Liver (tissue), 9 donors: Measurements from ENCODE around the gene THBS2. TPM values are rescaled to one million over a fixed set of nuclear protein-coding genes. Genes with fewer than 3 reads are reported as not detected.

Source experiments
- DNase-seq: peaks from one replicate; pipeline ENCODE4 v3.0.0-alpha.2; 2017; ENCODE audit warnings: low spot score
- H3K27ac ChIP-seq, 2 donors: one replicate each; pipeline ENCODE4 v1.7.0; 2013; ENCODE audit warnings: inconsistent platforms in 2 of 2, low read length in 2 of 2, control low read depth in 1 of 2, low read depth in 1 of 2, mild to moderate bottlenecking in 1 of 2
- H3K27me3 ChIP-seq, 4 donors: one replicate each; pipeline versions ENCODE4 v1.6.1 to v1.7.0; 2013; ENCODE audit warnings: low read length in 3 of 4, inconsistent platforms in 1 of 4, mild to moderate bottlenecking in 1 of 4, moderate library complexity in 1 of 4; ENCODE audit not compliant: control insufficient read depth in 4 of 4, insufficient read depth in 4 of 4
- H3K36me3 ChIP-seq, 4 donors: one replicate each; pipeline versions ENCODE4 v1.6.1 to v1.7.0; 2013; ENCODE audit warnings: low read length in 3 of 4, mild to moderate bottlenecking in 3 of 4, low read depth in 1 of 4, moderate library complexity in 1 of 4; ENCODE audit not compliant: control insufficient read depth in 4 of 4, insufficient read depth in 3 of 4
- H3K4me1 ChIP-seq, 4 donors: one replicate each; pipeline versions ENCODE4 v1.6.1 to v1.7.0; 2013; ENCODE audit warnings: low read length in 3 of 4, mild to moderate bottlenecking in 3 of 4, moderate library complexity in 1 of 4; ENCODE audit not compliant: control insufficient read depth in 4 of 4, insufficient read depth in 4 of 4
- H3K4me3 ChIP-seq, 3 donors: one replicate each; pipeline versions ENCODE4 v1.6.1 to v1.7.0; 2013; ENCODE audit warnings: low read length in 3 of 3, control low read depth in 1 of 3, low read depth in 1 of 3, mild to moderate bottlenecking in 1 of 3
- H3K9ac ChIP-seq, 2 donors: one replicate each; pipeline ENCODE4 v1.7.0; 2013; ENCODE audit warnings: low read length in 2 of 2, mild to moderate bottlenecking in 2 of 2, moderate library complexity in 2 of 2, control low read depth in 1 of 2, low read depth in 1 of 2
- H3K9me3 ChIP-seq, 4 donors: one replicate each; pipeline versions ENCODE4 v1.6.1 to v1.7.0; 2013; ENCODE audit warnings: low read length in 3 of 4; ENCODE audit not compliant: control insufficient read depth in 4 of 4
- ATF3 ChIP-seq: IDR thresholded peaks from 2 replicates; pipeline ENCODE4 v1.6.1; 2016; ENCODE audit warnings: antibody characterized with exemption
- CTCF ChIP-seq: fragments of 150-350 bp; IDR thresholded peaks from 2 replicates; pipeline ENCODE4 v1.5.1; 2017; ENCODE audit warnings: improper control_type of control experiment, low read depth, low read length; ENCODE audit not compliant: missing input control
- EGR1 ChIP-seq, 2 donors: IDR thresholded peaks; 2 replicates each; pipeline ENCODE4 v1.6.1; 2016 to 2018; ENCODE audit warnings: antibody characterized with exemption in 2 of 2, low read depth in 2 of 2
- FOXA1 ChIP-seq: IDR thresholded peaks from 2 replicates; pipeline ENCODE4 v1.6.1; 2016; ENCODE audit warnings: antibody characterized with exemption
- FOXA2 ChIP-seq: IDR thresholded peaks from 2 replicates; pipeline ENCODE4 v1.6.1; 2016; ENCODE audit warnings: antibody characterized with exemption
- GABPA ChIP-seq, 2 donors: IDR thresholded peaks in 1 of 2; conservative IDR thresholded peaks in 1 of 2; 2 replicates each; pipeline ENCODE4 v1.6.1; 2016; ENCODE audit warnings: antibody characterized with exemption in 2 of 2, mild to moderate bottlenecking in 1 of 2, moderate library complexity in 1 of 2
- HNF4A ChIP-seq, 2 donors: conservative IDR thresholded peaks; 2 replicates each; pipeline ENCODE4 v1.6.1; 2016; ENCODE audit warnings: antibody characterized with exemption in 2 of 2, mild to moderate bottlenecking in 2 of 2
- HNF4G ChIP-seq: IDR thresholded peaks from 2 replicates; pipeline ENCODE4 v1.6.1; 2016; ENCODE audit warnings: antibody characterized with exemption
- JUND ChIP-seq, 2 donors: IDR thresholded peaks; 2 replicates each; pipeline ENCODE4 v1.6.1; 2016; ENCODE audit warnings: antibody characterized with exemption in 2 of 2
- MAX ChIP-seq: IDR thresholded peaks from 2 replicates; pipeline ENCODE4 v1.6.1; 2016; ENCODE audit warnings: antibody characterized with exemption
- NR2F2 ChIP-seq: IDR thresholded peaks from 2 replicates; pipeline ENCODE4 v1.6.1; 2016; ENCODE audit warnings: antibody characterized with exemption
- RAD21 ChIP-seq, 2 donors: IDR thresholded peaks; 2 replicates each; pipeline ENCODE4 v1.6.1; 2016; ENCODE audit warnings: antibody characterized with exemption in 2 of 2, mild to moderate bottlenecking in 2 of 2
- REST ChIP-seq: IDR thresholded peaks from 2 replicates; pipeline ENCODE4 v1.6.1; 2016; ENCODE audit warnings: antibody characterized with exemption, mild to moderate bottlenecking
- SP1 ChIP-seq: IDR thresholded peaks from 2 replicates; pipeline ENCODE4 v1.6.1; 2018; ENCODE audit warnings: antibody characterized with exemption, mild to moderate bottlenecking
- TAF1 ChIP-seq: conservative IDR thresholded peaks from 2 replicates; pipeline ENCODE4 v1.6.1; 2016; ENCODE audit warnings: antibody characterized with exemption, mild to moderate bottlenecking
- YY1 ChIP-seq: IDR thresholded peaks from 2 replicates; pipeline ENCODE4 v1.6.1; 2016; ENCODE audit warnings: antibody characterized with exemption, mild to moderate bottlenecking
- ZBTB33 ChIP-seq: IDR thresholded peaks from 2 replicates; pipeline ENCODE4 v1.6.1; 2016; ENCODE audit warnings: antibody characterized with exemption
- WGBS: extraction: QIAGEN DNeasy Blood & Tissue Kit; methylation state at CpG from one replicate; pipeline ENCODE4 v1.1.7; 2013; 5-methylcytosine and 5-hydroxymethylcytosine counted together
- polyA plus RNA-seq, 2 donors: library from polyadenylated mRNA; stranded (reverse) in 1 of 2; unstranded in 1 of 2; fragments of 200-250 nt in 1 of 2; fragments of >200 nt in 1 of 2; fragmentation: Nextera tagmentation in 1 of 2; extraction: Ambion mirVana in 1 of 2; gene quantifications; one replicate each; pipeline versions ENCODE4 v1.2.1 to v1.2.3, GENCODE V29; 2013 to 2015
- total RNA-seq, 2 donors: library from RNA; depleted of rRNA; stranded (reverse); fragments of >200 nt; gene quantifications; one replicate each; pipeline ENCODE4 v1.2.3, GENCODE V29; 2014
- donor health status: healthy.
- donor health status: healthy.
- donor health status: healthy.
- donor health status: healthy.
- donor health status: healthy.

Gene THBS2
- total and polyA plus RNA-seq, 4 donors = 0.35 to 7.6 (median 6.2) TPM

- H3K27ac ChIP-seq = no peak overlapping the region
- H3K4me3 ChIP-seq = no peak overlapping the region
- 80% methylated on average over 10 of the region's 10 CpGs for WGBS
- no peaks in the 10 kb centered on the region for H3K36me3 ChIP-seq
- TF ChIP-seq REST = no peak
- no peak for TF ChIP-seq HNF4G
- no peak for TF ChIP-seq EGR1 (IDR thresholded peaks at IDR 0.05; ENCODE audit: low read depth in 2 of 2)
- no peak for TF ChIP-seq NR2F2
- no peak for TF ChIP-seq FOXA1
- no peak for TF ChIP-seq CTCF
- no peak for TF ChIP-seq SP1
- no peak for TF ChIP-seq FOXA2
- TF ChIP-seq HNF4A (conservative IDR thresholded peaks at IDR 0.05) = no peak
- no peak for TF ChIP-seq YY1
- no peak for TF ChIP-seq ZBTB33
- no peak for TF ChIP-seq TAF1
- TF ChIP-seq RAD21 (IDR thresholded peaks at IDR 0.05) = no peak
- TF ChIP-seq ATF3 = no peak
- no peak for TF ChIP-seq MAX
- TF ChIP-seq GABPA (IDR thresholded peaks at IDR 0.05 in 1 of 2, conservative IDR thresholded peaks at IDR 0.05 in 1 of 2) = no peak
- no peak for TF ChIP-seq JUND (IDR thresholded peaks at IDR 0.05)
- DNase-seq = no peak
- peaks cover 0 to 7% (median 0%) of the 10 kb centered on the region in 4 donors for H3K4me1 ChIP-seq
- peaks cover 0 to 4% (median 0%) of the 10 kb centered on the region in 4 donors for H3K9me3 ChIP-seq
- H3K27me3 ChIP-seq = peaks cover 0 to 28% (median 4%) of the 10 kb centered on the region in 4 donors
- H3K9ac ChIP-seq = no peak overlapping the region
Measured at GRCh38 chr6:169255643-169256042, 2.0 kb upstream of the THBS2 start.
